IMR-90 (cell line): ENCODE data around the gene RIPOR2. TPM values are rescaled to one million over a fixed set of nuclear protein-coding genes. Genes with fewer than 3 reads are reported as not detected.

Experiments used
- ATAC-seq: fragments of 200-7000 bp; cut with Tn5 transposase; 2 replicates; pipeline ENCODE4 v1.9.1; 2020; ENCODE audit warnings: low read depth, mild to moderate bottlenecking, moderate library complexity
- BruUV-seq: library from RNA; stranded (reverse); fragments of 400-500 nt; replicated peaks from 2 replicates; lab custom pipeline; 2021; lab: Mats Ljungman, UMichigan
- CTCF ChIA-PET: fragments of 300-600 bp; formaldehyde crosslinking; extraction: SDS; loops from one replicate; lab custom pipeline; 2021; ENCODE audit warnings: antibody characterized with exemption; lab: Yijun Ruan, JAX
- POLR2A ChIA-PET: fragments of 300-600 bp; sonication (Branson Sonifier 250); formaldehyde crosslinking; loops from one replicate; lab custom pipeline; 2022; ENCODE audit warnings: antibody characterized with exemption; ENCODE audit not compliant: unreplicated experiment; lab: Charles Lee
- DNase-seq: peaks from one replicate; pipeline ENCODE4 v3.0.0; 2013
- H2AFZ ChIP-seq: replicated peaks from 2 replicates; pipeline ENCODE3; 2013; ENCODE audit warnings: low read length, mild to moderate bottlenecking; ENCODE audit not compliant: poor library complexity
- H2AK5ac ChIP-seq: 2 replicates; pipeline ENCODE4 v1.6.1; 2013; ENCODE audit warnings: low read depth, low read length, inconsistent platforms
- H2AK9ac ChIP-seq: replicated peaks from 2 replicates; pipeline ENCODE3; 2013; ENCODE audit warnings: mild to moderate bottlenecking, low read depth, low read length, moderate library complexity; ENCODE audit not compliant: poor library complexity
- H2BK120ac ChIP-seq: 2 replicates; pipeline ENCODE4 v1.6.1; 2013; ENCODE audit warnings: low read depth, low read length, inconsistent platforms
- H2BK15ac ChIP-seq: 3 replicates; pipeline ENCODE4 v1.6.1; 2013; ENCODE audit warnings: low read depth, low read length, inconsistent platforms
- H2BK20ac ChIP-seq: 2 replicates; pipeline ENCODE4 v1.6.1; 2013; ENCODE audit warnings: low read depth, mild to moderate bottlenecking, inconsistent platforms, low read length, moderate library complexity
- H2BK5ac ChIP-seq: 2 replicates; pipeline ENCODE4 v1.6.1; 2013; ENCODE audit warnings: mild to moderate bottlenecking, low read depth, low read length, inconsistent platforms; ENCODE audit not compliant: poor library complexity, severe bottlenecking
- H3K14ac ChIP-seq: replicated peaks from 2 replicates; pipeline ENCODE4 v1.6.1; 2013; ENCODE audit warnings: low read depth, low read length, inconsistent platforms
- H3K18ac ChIP-seq: 2 replicates; pipeline ENCODE4 v1.6.1; 2013; ENCODE audit warnings: low read depth, low read length, control low read depth
- H3K23ac ChIP-seq: 2 replicates; pipeline ENCODE4 v1.6.1; 2013; ENCODE audit warnings: low read depth, low read length, inconsistent platforms
- H3K27ac ChIP-seq: 2 replicates; pipeline ENCODE4 v1.5.1; 2013; ENCODE audit warnings: mild to moderate bottlenecking, control low read depth, low read length; ENCODE audit not compliant: insufficient read depth
- H3K27me3 ChIP-seq: 2 replicates; pipeline ENCODE4 v1.6.1; 2013; ENCODE audit warnings: low read length; ENCODE audit not compliant: control insufficient read depth, insufficient read depth
- H3K36me3 ChIP-seq: 2 replicates; pipeline ENCODE4 v1.6.1; 2013; ENCODE audit warnings: low read length, mixed read lengths; ENCODE audit not compliant: control insufficient read depth, insufficient read depth
- H3K4ac ChIP-seq: 2 replicates; pipeline ENCODE4 v1.6.1; 2013; ENCODE audit warnings: low read depth, low read length, inconsistent platforms
- H3K4me1 ChIP-seq: 2 replicates; pipeline ENCODE4 v1.6.1; 2013; ENCODE audit warnings: low read length, mixed read lengths; ENCODE audit not compliant: control insufficient read depth, insufficient read depth
- H3K4me2 ChIP-seq: 2 replicates; pipeline ENCODE4 v1.6.1; 2013; ENCODE audit warnings: low read depth, mild to moderate bottlenecking, control low read depth, low read length, moderate library complexity
- H3K4me3 ChIP-seq: 2 replicates; pipeline ENCODE4 v1.5.1; 2013; ENCODE audit warnings: low read depth, mild to moderate bottlenecking, control low read depth, low read length, moderate library complexity; ENCODE audit not compliant: insufficient read depth
- H3K56ac ChIP-seq: 2 replicates; pipeline ENCODE4 v1.6.1; 2013; ENCODE audit warnings: low read length, inconsistent platforms; ENCODE audit not compliant: insufficient read depth; ENCODE audit errors: extremely low read depth
- H3K79me1 ChIP-seq, 2 experiments: 2 replicates each; pipeline ENCODE4 v1.6.1; 2013; ENCODE audit warnings: low read length in 2 of 2, inconsistent platforms in 1 of 2, low read depth in 1 of 2
- H3K9ac ChIP-seq: 2 replicates; pipeline ENCODE4 v1.6.1; 2013; ENCODE audit warnings: low read depth, low read length, control low read depth
- H3K9me1 ChIP-seq: 2 replicates; pipeline ENCODE4 v1.6.1; 2013; ENCODE audit warnings: low read length, inconsistent platforms; ENCODE audit not compliant: insufficient read depth
- H3K9me3 ChIP-seq: 2 replicates; pipeline ENCODE4 v1.6.1; 2013; ENCODE audit warnings: low read length; ENCODE audit not compliant: control insufficient read depth, insufficient read depth
- H4K20me1 ChIP-seq: 2 replicates; pipeline ENCODE4 v1.6.1; 2013; ENCODE audit warnings: low read length, inconsistent platforms; ENCODE audit not compliant: insufficient read depth
- H4K5ac ChIP-seq: 2 replicates; pipeline ENCODE4 v1.6.1; 2013; ENCODE audit warnings: mild to moderate bottlenecking, low read depth, low read length, control low read depth
- H4K8ac ChIP-seq, 2 experiments: 2 replicates each; pipeline ENCODE4 v1.6.1; 2013; ENCODE audit warnings: low read depth in 2 of 2, low read length in 2 of 2, control low read depth in 1 of 2, inconsistent platforms in 1 of 2
- H4K91ac ChIP-seq: 2 replicates; pipeline ENCODE4 v1.6.1; 2013; ENCODE audit warnings: low read depth, low read length, inconsistent platforms; ENCODE audit not compliant: insufficient read depth
- CEBPB ChIP-seq: IDR thresholded peaks from 2 replicates; pipeline ENCODE4 v1.6.1; 2012; ENCODE audit warnings: low read depth, low read length, improper control_type of control experiment
- MXI1 ChIP-seq: IDR thresholded peaks from 2 replicates; pipeline ENCODE4 v1.6.1; 2012; ENCODE audit warnings: low read depth, mild to moderate bottlenecking, low read length, moderate library complexity, borderline replicate concordance
- POLR2A ChIP-seq: IDR thresholded peaks from 2 replicates; pipeline ENCODE4 v1.6.1; 2012; ENCODE audit warnings: mild to moderate bottlenecking, low read depth, low read length
- RCOR1 ChIP-seq: IDR thresholded peaks from 2 replicates; pipeline ENCODE4 v1.6.1; 2012; ENCODE audit warnings: mild to moderate bottlenecking, low read length, improper control_type of control experiment; ENCODE audit not compliant: insufficient replicate concordance
- WGBS, 2 experiments: methylation state at CpG; one replicate each; pipeline versions ENCODE4 v1.1.5 to v1.1.7; 2013; ENCODE audit warnings: missing lambda C conversion rate in 2 of 2; ENCODE audit not compliant: insufficient read length in 1 of 2; ENCODE audit errors: extremely low coverage in 2 of 2; 5-methylcytosine and 5-hydroxymethylcytosine counted together
- dilution Hi-C: fragments of 300-500 bp; cut with HindIII; formaldehyde crosslinking; loops from one replicate; pipeline ENCODE4 v1.14.3; 2018; ENCODE audit warnings: low sequenced_read_pairs; ENCODE audit not compliant: unreplicated experiment
- in situ Hi-C: fragments of 300-500 bp; cut with MboI; formaldehyde crosslinking; loops from 3 replicates; pipeline ENCODE4 v1.14.3; 2019; ENCODE audit warnings: low sequenced_read_pairs, inconsistent platforms, mixed read lengths
- intact Hi-C: fragments of 100-400 bp; cut with micrococcal nuclease; formaldehyde crosslinking; loops from 2 replicates; pipeline ENCODE4 v1.10.0; 2022
- polyA plus RNA-seq, 3 experiments: library from polyadenylated mRNA; depleted of rRNA; stranded (reverse); fragments of >200 nt; gene quantifications; 2 replicates each; pipeline ENCODE4 v1.2.3, GENCODE V29; 2012; ENCODE audit warnings: low replicate concordance in 1 of 3
- total RNA-seq: library from RNA; depleted of rRNA; stranded (reverse); fragments of >200 nt; gene quantifications from 2 replicates; pipeline ENCODE4 v1.2.3, GENCODE V29; 2012
- TF ChIP-seq, protein P1 (sequence below): fragments of 150-350 bp; IDR thresholded peaks from 2 replicates; pipeline ENCODE4 v1.6.1; 2017; ENCODE audit warnings: mild to moderate bottlenecking, antibody characterized with exemption, low read length, low read depth

RIPOR2 gene
- total and polyA plus RNA-seq, 2 of the 4 experiments (the other 2 are of a cell fraction) = 1.1 to 1.2 TPM

DNA sequence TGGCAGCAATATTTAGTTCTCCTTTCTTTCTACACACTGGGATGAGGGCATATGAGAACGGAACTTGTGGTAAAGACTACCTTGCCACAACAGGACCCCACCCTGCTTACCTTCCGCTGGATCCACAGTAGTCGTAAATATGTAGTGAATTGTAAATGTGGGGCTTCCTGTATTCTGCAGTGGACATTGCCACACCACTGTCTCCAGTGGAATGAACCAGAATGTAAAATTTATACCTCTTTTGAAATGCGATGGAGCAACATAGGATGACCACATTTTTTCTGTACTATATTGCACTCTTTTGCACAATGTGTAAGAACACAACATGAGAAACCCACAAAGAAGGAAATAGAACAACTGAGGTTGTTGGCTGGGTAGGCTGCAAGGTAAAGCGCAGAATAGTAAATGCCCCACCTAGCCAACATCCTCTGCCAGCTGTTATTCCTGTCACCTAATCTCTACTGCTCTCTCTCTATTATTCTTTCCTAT is 16.1 kb upstream of the RIPOR2 start:
- ChIA-PET POLR2A (no interaction called here), CTCF (interaction anchor here (1.1 kb wide), 1 partner anchor 26 kb away, joined by 3 read pairs; no protein-coding TSS in a partner anchor)
- dilution Hi-C loops (no loop called here), intact Hi-C loops (loop anchor here (2.0 kb wide), 1 partner anchor 13 kb away; no protein-coding TSS in a partner anchor), in situ Hi-C loops (no loop called here)
- DNase-seq (no peak), ATAC-seq (no peak)
- TF ChIP-seq POLR2A (no peak), RCOR1 (no peak), CEBPB (no peak), MXI1 (no peak)
- TF ChIP-seq, protein P1, sequence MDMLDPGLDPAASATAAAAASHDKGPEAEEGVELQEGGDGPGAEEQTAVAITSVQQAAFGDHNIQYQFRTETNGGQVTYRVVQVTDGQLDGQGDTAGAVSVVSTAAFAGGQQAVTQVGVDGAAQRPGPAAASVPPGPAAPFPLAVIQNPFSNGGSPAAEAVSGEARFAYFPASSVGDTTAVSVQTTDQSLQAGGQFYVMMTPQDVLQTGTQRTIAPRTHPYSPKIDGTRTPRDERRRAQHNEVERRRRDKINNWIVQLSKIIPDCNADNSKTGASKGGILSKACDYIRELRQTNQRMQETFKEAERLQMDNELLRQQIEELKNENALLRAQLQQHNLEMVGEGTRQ = no peak
- Histone ChIP-seq H2BK120ac (no peak overlapping the region), H3K14ac (no peak overlapping the region), H3K36me3 (no peaks in the 10 kb centered on the region), H2BK15ac (no peak overlapping the region), H2AK5ac (no peak overlapping the region), H2BK5ac (no peak overlapping the region), H3K9me3 (peaks cover 2% of the 10 kb centered on the region; the same call in 1 of the 2 replicates), H3K27me3 (peaks cover 1% of the 10 kb centered on the region; the same call in 1 of the 2 replicates), H3K4me1 (peaks cover 4% of the 10 kb centered on the region; the same call in 1 of the 2 replicates), H3K4ac (no peak overlapping the region), H4K8ac (no peak overlapping the region), H3K18ac (no peak overlapping the region), H4K5ac (no peak overlapping the region), H3K9ac (no peak overlapping the region), H3K23ac (no peak overlapping the region), H3K9me1 (no peaks in the 10 kb centered on the region), H3K4me3 (no peak overlapping the region), H2AK9ac (no peak overlapping the region), H4K20me1 (no peaks in the 10 kb centered on the region), H2AFZ (no peak overlapping the region), H3K79me1 (no peaks in the 10 kb centered on the region), H3K27ac (no peak overlapping the region), H3K4me2 (no peak overlapping the region), H3K56ac (no peak overlapping the region), H4K91ac (no peak overlapping the region), H2BK20ac (no peak overlapping the region)
- BruUV-seq = no TSS peak
- no CpG with 5 or more reads among the region's 5 CpGs for WGBS, 2 experiments
